HG03432 (cell line): ENCODE measurements around the gene SRCAP.

Experiments
- ATAC-seq: cut with Tn5 transposase; IDR thresholded peaks from one replicate; pipeline ENCODE4 v1.9.1; 2021; ENCODE audit warnings: mild to moderate bottlenecking, moderate library complexity; ENCODE audit not compliant: unreplicated experiment

Gene SRCAP

GRCh38 chr16:30698816-30699614 is at the start of gene SRCAP:
Gene SRCAP, plus strand, starts transcription at chr16:30699171. Its CDS starts 1,654 bp downstream, at chr16:30700825.
- ATAC-seq, result peak; percentile 35

- ATAC-seq, result no peak
Observed at GRCh38 chr16:30649725-30650368, 49.1 kb upstream of the SRCAP start.

DNA sequence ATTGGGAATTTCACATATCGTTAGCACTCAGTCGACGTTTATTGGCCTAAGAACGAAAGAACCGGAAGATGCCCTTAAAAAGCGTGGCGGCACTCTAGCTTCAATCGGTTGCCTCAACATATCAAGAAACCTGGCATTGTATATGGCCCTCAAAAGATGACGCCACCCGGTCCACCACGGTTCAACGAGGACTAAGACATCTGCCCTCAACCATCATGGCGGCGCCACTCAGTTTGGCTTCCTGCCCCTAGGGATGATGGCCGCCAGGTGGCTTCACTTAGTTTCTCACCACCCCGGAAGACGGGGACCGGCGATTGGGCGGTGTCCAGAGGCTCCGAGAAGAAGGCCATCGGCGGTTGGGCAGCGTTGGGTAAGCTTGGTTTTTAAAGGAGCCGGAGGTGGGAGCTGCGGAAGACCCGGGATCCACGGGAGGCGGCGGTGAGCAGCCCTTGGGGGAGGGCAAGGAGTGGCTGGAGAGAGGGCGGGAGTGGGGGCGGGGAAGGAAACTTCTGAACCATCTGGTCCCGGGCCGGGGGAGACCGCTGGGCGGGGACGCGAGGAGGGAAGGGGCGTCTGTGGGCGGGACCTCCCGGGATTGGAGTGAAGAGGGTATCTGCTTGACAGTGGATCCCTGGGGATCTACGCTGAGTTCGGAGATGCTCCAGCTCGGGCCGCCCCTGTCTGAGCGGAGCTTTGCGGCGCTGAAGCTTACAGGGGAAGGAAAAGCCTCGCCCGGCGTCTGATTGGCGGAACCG is 48.4 kb upstream of the SRCAP start, which contains the start of gene PRR14:
PRR14 (plus strand) TSS at position 592 of the 755 bp plus-strand sequence. CDS start 686 bp downstream, outside the sequence.
- peak; percentile 71 for ATAC-seq

GRCh38 chr16:30651124-30652004 is 47.6 kb upstream of the SRCAP start:
- ATAC-seq, result peak; percentile 59

- no peak for ATAC-seq
Observed at GRCh38 chr16:30652005-30652296, 47.0 kb upstream of the SRCAP start.

- no peak for ATAC-seq
Observed at GRCh38 chr16:30652718-30653117, 46.3 kb upstream of the SRCAP start.

DNA sequence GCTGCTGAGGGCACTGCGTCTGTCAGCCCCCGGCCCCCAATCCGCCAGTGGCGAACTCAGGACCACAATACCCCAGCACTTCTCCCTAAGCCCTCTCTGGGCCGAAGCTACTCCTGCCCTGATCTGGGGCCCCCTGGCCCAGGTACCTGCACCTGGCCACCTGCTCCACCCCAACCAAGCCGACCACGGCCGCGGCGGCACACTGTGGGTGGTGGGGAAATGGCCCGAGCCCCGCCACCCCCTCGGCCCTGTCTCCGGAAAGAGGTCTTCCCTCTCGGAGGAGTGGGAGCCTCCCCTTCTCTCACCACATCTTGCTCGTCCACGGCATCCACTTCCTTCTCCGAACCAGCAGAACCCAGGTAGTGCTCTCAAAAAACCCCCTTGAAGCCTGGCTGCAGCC is 44.1 kb upstream of the SRCAP start:
- no peak for ATAC-seq

GRCh38 chr16:30655815-30656347 is 43.1 kb upstream of the SRCAP start:
- no peak for ATAC-seq

DNA sequence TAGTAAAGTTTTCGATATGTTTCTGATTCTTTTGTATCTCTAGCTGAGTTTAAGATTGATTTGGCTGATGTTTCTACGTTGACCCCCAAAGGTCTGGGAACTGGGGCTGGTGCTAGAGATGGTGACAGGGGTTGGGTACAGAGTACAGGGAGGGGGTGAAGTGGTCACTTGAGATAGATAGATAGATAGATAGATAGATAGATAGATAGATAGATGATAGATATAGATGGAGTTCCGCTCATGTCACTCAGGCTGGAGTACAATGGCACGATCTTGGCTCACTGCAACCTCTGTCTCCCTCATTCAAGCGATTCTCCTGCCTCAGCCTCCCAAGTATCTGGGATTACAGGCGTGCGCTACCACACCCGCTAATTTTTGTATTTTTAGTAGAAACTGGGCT is 42.6 kb upstream of the SRCAP start:
- ATAC-seq, result no peak

DNA sequence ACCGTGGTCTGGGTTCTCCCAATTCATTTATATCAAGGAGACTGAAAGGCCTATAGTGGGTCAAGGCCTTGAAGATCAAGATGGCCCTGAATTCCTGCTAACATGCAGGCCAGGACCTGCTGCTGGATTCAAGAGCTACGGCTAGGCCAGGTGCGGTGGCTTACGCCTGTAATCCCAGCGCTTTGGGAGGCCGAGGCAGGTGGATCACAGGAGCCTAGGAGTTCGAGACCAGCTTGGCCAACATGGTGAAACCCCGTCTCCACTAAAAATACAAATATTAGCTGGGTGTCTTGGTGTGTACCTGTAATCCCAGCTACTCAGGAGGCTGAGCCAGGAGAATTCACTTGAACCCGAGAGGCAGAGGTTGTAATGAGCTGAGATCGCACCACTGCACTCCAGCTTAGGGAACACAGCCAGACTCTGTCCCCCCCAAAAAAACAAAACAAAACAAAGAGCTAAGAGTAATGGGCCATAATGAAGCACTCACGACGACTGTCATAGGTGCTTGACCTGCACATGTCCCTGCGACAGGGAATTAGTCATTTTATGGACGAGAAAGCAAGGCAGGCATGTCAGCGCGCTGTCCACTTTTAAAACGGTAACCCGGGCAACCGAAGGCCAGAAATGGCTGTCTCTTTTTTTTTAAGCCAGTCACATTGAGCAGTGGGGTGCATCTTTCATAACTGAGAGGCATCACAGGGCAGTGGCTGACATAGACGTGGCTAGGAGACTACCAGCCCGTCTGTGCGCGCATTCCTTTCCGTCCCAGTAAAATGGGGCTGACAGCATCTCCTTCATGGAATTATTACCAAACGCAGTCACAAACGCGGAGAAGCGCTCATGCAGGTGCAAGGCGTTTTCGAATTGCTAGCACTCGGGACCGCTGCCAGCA is 41.8 kb upstream of the SRCAP start:
- no peak for ATAC-seq

GRCh38 chr16:30657866-30658730 is 40.9 kb upstream of the SRCAP start, which contains the start of gene FBRS:
Gene FBRS, plus strand, starts transcription at chr16:30658431. Its CDS starts 1,088 bp downstream, at chr16:30659519.
- ATAC-seq, result peak; percentile 74

GRCh38 chr16:30658731-30659506 is 40.1 kb upstream of the SRCAP start:
- ATAC-seq, result peak; percentile 32

- ATAC-seq, result no peak
Observed at GRCh38 chr16:30659507-30660423, 39.2 kb upstream of the SRCAP start.

- no peak for ATAC-seq
Observed at GRCh38 chr16:30660424-30661261, 38.3 kb upstream of the SRCAP start.

DNA sequence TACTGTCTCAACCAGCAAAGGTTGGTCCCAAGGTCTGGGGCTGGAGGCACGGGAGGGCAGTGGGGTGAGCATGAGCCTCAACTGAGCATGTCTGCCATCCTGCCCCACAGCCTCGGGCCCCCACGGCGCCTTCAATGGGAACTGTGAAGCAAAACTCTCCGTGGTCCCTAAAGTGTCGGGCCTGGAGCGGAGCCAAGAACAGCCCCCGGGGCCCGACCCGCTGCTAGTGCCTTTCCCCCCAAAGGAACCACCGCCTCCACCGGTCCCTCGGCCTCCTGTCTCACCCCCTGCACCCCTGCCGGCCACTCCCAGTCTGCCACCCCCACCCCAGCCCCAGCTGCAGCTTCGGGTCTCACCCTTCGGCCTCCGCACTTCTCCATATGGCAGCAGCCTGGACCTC is 36.5 kb upstream of the SRCAP start:
- no peak for ATAC-seq

GRCh38 chr16:30663038-30663437 is 35.9 kb upstream of the SRCAP start:
- ATAC-seq, result no peak
